Fibroblast of pulmonary artery (primary cell): ENCODE data around the gene NSMF.

Experiments
- DNase-seq: peaks from one replicate; pipeline ENCODE4 v3.0.0-alpha.2; 2010; ENCODE audit warnings: low read depth
- H3K4me3 ChIP-seq: replicated peaks from 2 replicates; pipeline ENCODE4 v1.5.1; 2011; ENCODE audit warnings: low read depth, mild to moderate bottlenecking, control low read depth, low read length, moderate library complexity
- CTCF ChIP-seq: IDR thresholded peaks from 2 replicates; pipeline ENCODE4 v1.5.1; 2011; ENCODE audit warnings: mild to moderate bottlenecking, control low read depth, low read length, inconsistent platforms; ENCODE audit errors: missing control alignments

Gene NSMF

DNA sequence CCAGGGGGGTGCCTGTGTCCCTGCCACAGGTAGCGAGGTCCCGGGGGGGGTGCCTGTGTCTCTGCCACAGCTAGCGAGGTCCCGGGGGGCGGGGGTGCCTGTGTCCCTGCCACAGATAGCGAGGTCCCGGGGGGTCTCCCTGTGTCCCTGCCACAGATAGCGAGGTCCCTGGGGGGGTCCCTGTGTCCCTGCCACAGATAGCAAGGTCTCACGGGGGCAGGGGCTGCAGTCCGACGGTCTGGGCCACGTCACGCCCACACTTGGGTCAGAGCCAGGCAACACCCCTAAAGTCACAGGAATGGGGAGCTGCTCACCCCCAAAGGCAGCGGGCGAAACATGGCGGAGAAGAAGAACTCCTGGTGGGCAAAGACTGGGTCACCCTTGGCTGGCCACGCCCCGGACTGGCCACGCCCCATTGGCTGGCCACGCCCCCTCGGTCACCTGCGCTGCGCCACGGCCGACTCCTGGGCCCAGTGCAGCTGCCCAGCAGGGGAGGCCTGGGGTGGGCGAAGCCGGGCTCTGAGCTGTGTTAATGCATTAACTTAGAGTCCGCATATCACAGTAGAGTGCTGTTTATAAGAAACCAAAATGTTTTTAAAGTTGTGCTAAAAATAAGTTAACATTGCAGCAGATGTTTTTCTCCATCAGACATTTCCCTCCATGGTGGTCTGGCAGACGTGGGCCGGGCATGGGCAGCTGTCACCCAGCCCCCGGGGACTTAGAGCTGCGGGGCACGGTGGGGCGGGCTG, 29.0 kb downstream of the NSMF start:
- no peak overlapping the region for H3K4me3 ChIP-seq
- no peak for TF ChIP-seq CTCF
- no peak for DNase-seq

GRCh38 chr9:137429546-137429890, 29.6 kb downstream of the NSMF start:
- H3K4me3 ChIP-seq, result no peak overlapping the region
- DNase-seq, result no peak
- no peak for TF ChIP-seq CTCF

DNA sequence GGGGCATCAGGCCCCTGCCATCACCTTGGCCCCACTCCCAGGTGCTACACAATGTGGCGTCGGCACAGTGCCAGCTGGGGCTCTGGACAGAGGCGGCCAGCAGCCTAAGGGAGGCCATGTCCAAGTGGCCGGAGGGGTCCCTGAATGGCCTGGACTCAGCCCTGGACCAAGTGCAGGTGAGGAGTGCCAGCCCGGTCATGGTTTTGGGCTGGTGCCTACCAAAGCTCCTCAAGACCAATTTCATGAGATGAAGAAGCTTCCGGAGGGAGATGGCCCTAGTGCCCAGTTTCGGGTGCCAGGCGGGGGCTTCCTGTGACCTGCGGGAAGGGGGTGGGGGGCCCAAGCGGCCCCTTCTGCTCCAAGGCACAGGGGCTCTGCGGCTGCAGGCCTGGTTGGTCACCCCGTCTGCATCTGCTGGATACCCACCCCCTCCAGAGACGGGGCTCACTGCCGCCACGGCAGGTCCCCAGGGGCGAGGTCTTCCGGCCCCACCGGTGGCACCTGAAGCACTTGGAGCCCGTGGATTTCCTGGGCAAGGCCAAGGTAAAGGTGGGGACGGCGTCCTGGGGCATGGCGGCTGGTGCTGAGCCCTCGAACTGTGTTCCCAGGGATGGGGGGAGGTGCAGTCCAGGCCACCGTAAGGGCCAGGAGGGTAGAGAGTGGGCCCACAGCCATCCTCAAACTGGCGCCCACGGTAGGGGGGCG, 30.1 kb downstream of the NSMF start:
- no peak for TF ChIP-seq CTCF
- no peak overlapping the region for H3K4me3 ChIP-seq
- DNase-seq, result no peak

DNA sequence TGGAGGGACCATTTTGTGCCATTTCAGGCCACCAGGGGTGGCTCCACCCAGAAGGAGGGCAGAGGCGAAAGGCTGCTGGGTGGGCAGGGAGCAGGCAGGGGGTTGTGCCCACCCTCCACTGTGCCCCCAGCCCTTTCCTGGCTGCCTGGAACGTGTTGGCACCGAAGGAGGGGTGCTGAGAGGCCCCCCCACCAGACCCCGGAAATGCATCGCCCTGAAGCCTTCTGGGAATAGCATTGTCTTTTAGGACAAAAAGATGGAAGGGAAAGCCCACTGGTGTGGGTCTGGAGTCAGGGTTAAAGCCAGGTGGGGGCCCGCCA, 30.9 kb downstream of the NSMF start:
- no peak for DNase-seq
- H3K4me3 ChIP-seq, result no peak overlapping the region
- TF ChIP-seq CTCF, result no peak

DNA sequence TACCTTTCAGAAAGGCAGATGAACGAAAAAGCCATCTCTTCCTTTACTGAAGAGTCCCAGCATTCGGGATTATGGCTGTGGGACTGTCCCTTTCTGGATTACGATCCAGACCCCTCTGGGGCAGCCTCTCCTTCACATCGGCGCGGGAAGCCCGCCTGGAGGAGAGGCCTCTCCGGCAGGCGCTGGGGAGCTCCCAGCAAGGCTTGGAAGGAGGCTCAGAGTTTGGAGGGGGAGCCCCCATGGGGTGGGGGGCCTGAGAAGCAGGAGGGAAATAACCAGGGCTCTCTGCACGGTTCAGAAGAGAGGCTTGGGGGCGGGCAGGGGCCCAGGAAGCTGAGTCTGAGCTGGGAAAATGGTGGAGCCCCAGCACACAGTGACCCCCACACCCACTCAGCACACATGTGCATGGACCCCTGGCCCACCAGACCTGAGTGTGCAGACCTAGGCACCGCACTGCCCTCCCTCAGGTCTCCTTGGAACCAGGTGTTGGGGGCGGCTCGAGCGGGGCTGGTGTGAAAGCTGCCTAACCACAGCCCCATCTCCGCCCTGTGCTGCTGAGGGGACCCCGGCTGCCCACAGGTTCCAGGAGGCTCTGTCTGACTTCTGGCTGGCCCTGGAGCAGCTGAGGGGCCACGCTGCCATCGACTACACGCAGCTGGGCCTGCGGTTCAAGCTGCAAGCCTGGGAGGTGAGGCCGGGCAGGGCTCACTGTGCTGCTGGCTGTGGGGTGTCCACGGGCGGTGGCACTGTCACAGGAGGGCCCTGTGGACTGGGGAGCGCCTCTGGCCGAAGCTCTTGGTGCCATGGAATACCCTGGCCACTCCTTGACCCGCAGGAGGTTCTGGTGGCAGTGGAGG, 31.5 kb downstream of the NSMF start:
- DNase-seq, result no peak
- no peak for TF ChIP-seq CTCF
- H3K4me3 ChIP-seq, result no peak overlapping the region

GRCh38 chr9:137426018-137426681, 33.0 kb downstream of the NSMF start:
- H3K4me3 ChIP-seq, result no peak overlapping the region
- no peak for DNase-seq
- no peak for TF ChIP-seq CTCF
